ENCODE data around the gene TASOR. TPM values are rescaled to one million over a fixed set of nuclear protein-coding genes. Genes with fewer than 3 reads are reported as not detected.

Gene TASOR
- total and polyA plus RNA-seq, 9 of the 15 experiments (the other 6 are each of a cell fraction or from before 2014, with no cell fraction given): 16.4 to 68.7 (median 33.7) TPM

GRCh38 chr3:56633602-56634535 lies 49.2 kb downstream of the TASOR start (continued):
- TF ChIP-seq ZBTB11 (CRISPR knock-in tag; IDR thresholded peaks at IDR 0.05) (no peak), SREBF1 (IDR thresholded peaks at IDR 0.05; ENCODE audit: borderline replicate concordance, low read depth, low read length) (no peak), GABPB1 (CRISPR knock-in tag; IDR thresholded peaks at IDR 0.05) (no peak)

Other genes with a start within 250 kb of the TASOR start
- gene ERC2, start 214.8 kb downstream of the TASOR start, total RNA-seq (2014; rRNA removed): 0.08 TPM in 1 of 2 replicates, not detected in the other
- gene ERC2, start 214.8 kb downstream of the TASOR start, total RNA-seq (2014; rRNA removed; fragmentation: Illumina TruSeq; extraction: Trizol): 0.07 and 0.10 TPM in 2 replicates
- 0.08 and 0.14 TPM in 2 replicates for gene ERC2, start 214.8 kb downstream of the TASOR start, total RNA-seq (2015; rRNA removed; fragmentation: Illumina TruSeq; extraction: Trizol)
- gene ERC2, start 214.8 kb downstream of the TASOR start, total RNA-seq (2021): 0.07 and 0.16 TPM in 2 replicates
- gene ERC2, start 214.8 kb downstream of the TASOR start, polyA plus RNA-seq (2011; rRNA removed): 0.04 TPM in 1 of 2 replicates, not detected in the other
- gene ERC2, start 214.8 kb downstream of the TASOR start, polyA plus RNA-seq (2014; fragmentation: Illumina TruSeq; extraction: Trizol): 0.04 TPM in 1 of 2 replicates, not detected in the other
- gene ERC2, start 214.8 kb downstream of the TASOR start, polyA plus RNA-seq (2014; fragmentation: Nextera tagmentation; extraction: Ambion mirVana): under 1 TPM in 1 of 2 experiments, not detected in 1; 0.18 TPM
- gene ERC2, start 214.8 kb downstream of the TASOR start, polyA plus RNA-seq (2014; rRNA removed): 0.04 and 0.08 TPM in 2 replicates
- gene CCDC66, start 126.1 kb downstream of the TASOR start, total RNA-seq (2014; rRNA removed): 21.7 and 23.4 TPM in 2 replicates
- gene CCDC66, start 126.1 kb downstream of the TASOR start, total RNA-seq (2014; rRNA removed; fragmentation: Illumina TruSeq; extraction: Trizol): 42.7 and 51.1 TPM in 2 replicates
- 40.5 and 46.5 TPM in 2 replicates for gene CCDC66, start 126.1 kb downstream of the TASOR start, total RNA-seq (2015; rRNA removed; fragmentation: Illumina TruSeq; extraction: Trizol)
- 22.0 and 22.6 TPM in 2 replicates for gene CCDC66, start 126.1 kb downstream of the TASOR start, total RNA-seq (2021)
- gene CCDC66, start 126.1 kb downstream of the TASOR start, polyA plus RNA-seq (2011; rRNA removed): 29.6 and 30.3 TPM in 2 replicates
- gene CCDC66, start 126.1 kb downstream of the TASOR start, polyA plus RNA-seq (2014; fragmentation: Illumina TruSeq; extraction: Trizol): 24.2 and 29.6 TPM in 2 replicates
- gene CCDC66, start 126.1 kb downstream of the TASOR start, polyA plus RNA-seq (2014; fragmentation: Nextera tagmentation; extraction: Ambion mirVana): 10 to 100 TPM; 21.5 to 25.3 TPM
- 22.2 and 31.6 TPM in 2 replicates for gene CCDC66, start 126.1 kb downstream of the TASOR start, polyA plus RNA-seq (2014; rRNA removed)
- 0.77 and 1.7 TPM in 2 replicates for gene ARHGEF3, start 118.7 kb upstream of the TASOR start, total RNA-seq (2014; rRNA removed)
- gene ARHGEF3, start 118.7 kb upstream of the TASOR start, total RNA-seq (2014; rRNA removed; fragmentation: Illumina TruSeq; extraction: Trizol): 2.0 TPM in 2 replicates
- gene ARHGEF3, start 118.7 kb upstream of the TASOR start, total RNA-seq (2015; rRNA removed; fragmentation: Illumina TruSeq; extraction: Trizol): 2.2 and 3.3 TPM in 2 replicates
- 2.2 and 2.7 TPM in 2 replicates for gene ARHGEF3, start 118.7 kb upstream of the TASOR start, total RNA-seq (2021)
- gene ARHGEF3, start 118.7 kb upstream of the TASOR start, polyA plus RNA-seq (2011; rRNA removed): 0.05 and 0.93 TPM in 2 replicates
- gene ARHGEF3, start 118.7 kb upstream of the TASOR start, polyA plus RNA-seq (2014; fragmentation: Illumina TruSeq; extraction: Trizol): 1.7 and 2.2 TPM in 2 replicates
- 1 to 10 TPM in 1 of 2 experiments, under 1 TPM in 1; 0.94 to 1.3 TPM for gene ARHGEF3, start 118.7 kb upstream of the TASOR start, polyA plus RNA-seq (2014; fragmentation: Nextera tagmentation; extraction: Ambion mirVana)
- gene ARHGEF3, start 118.7 kb upstream of the TASOR start, polyA plus RNA-seq (2014; rRNA removed): 1.4 and 1.7 TPM in 2 replicates